Measurements from ENCODE around the gene MAZ. TPM values are rescaled to one million over a fixed set of nuclear protein-coding genes. Genes with fewer than 3 reads are reported as not detected.

The MAZ gene
- total RNA-seq, 1 experiment from 2014 or later, result 256 TPM

- no peaks in the 10 kb centered on the region for H3K27me3 ChIP-seq (ENCODE audit: insufficient read depth, low read length)
- no peaks in the 10 kb centered on the region for H3K79me2 ChIP-seq (ENCODE audit: insufficient read depth, low read length)
- ATAC-seq (no peak), DNase-seq (ENCODE audit: low read depth, low spot score) (no peak)
- H3K9me3 ChIP-seq (ENCODE audit: control insufficient read depth in 1 of 2, insufficient read depth in 1 of 2, low read depth in 1 of 2, low read length in 2 of 2), result no peaks in the 10 kb centered on the region
- peaks cover 0 to 5% of the 10 kb centered on the region in 2 experiments; a peak in 3 of 4 replicates for H3K4me1 ChIP-seq (ENCODE audit: control insufficient read depth in 1 of 2, insufficient read depth in 2 of 2, low read length in 2 of 2)
- H3K36me3 ChIP-seq (ENCODE audit: control insufficient read depth in 1 of 2, insufficient read depth in 2 of 2, low read length in 2 of 2), result peaks cover 0 to 2% of the 10 kb centered on the region in 2 experiments; a peak in 2 of 4 replicates
- ChIA-PET CTCF (interaction anchor here (0.6 to 3.7 kb wide), 10 partner anchors 9 to 172 kb away, joined by 3 to 22 read pairs (median 8); partner anchors contain the start of genes CDIPT, MVP and PAGR1), POLR2A (no interaction called here), RAD21 (ENCODE audit: low non-redundant PET in 1 of 2, low total read pairs in 2 of 2, uncharacterized antibody in 2 of 2, unreplicated experiment in 2 of 2) (no interaction called here)
- intact Hi-C loops (cut with micrococcal nuclease), result no loop called here
- H3K9ac ChIP-seq (ENCODE audit: low read length), result no peak overlapping the region
- TF ChIP-seq RAD21 (IDR thresholded peaks at IDR 0.05; ENCODE audit: low read depth) (no peak), ELF1 (IDR thresholded peaks at IDR 0.05; ENCODE audit: borderline replicate concordance, low read depth) (no peak), SIN3A (IDR thresholded peaks at IDR 0.05; ENCODE audit: low read depth) (no peak), SRF (IDR thresholded peaks at IDR 0.05; ENCODE audit: low read depth) (no peak)
- H2AFZ ChIP-seq (ENCODE audit: low read depth, low read length, poor library complexity, severe bottlenecking), result no peak overlapping the region
- no peaks in the 10 kb centered on the region for H3K9me2 ChIP-seq (ENCODE audit: insufficient read depth)
- H3K4me2 ChIP-seq (ENCODE audit: low read length), result no peak overlapping the region
- no TSS peak for BruUV-seq (replicated peaks)
- H4K20me1 ChIP-seq (ENCODE audit: insufficient read depth), result no peaks in the 10 kb centered on the region
- no peak overlapping the region for H3K27ac ChIP-seq (ENCODE audit: low read depth, low read length)
- H3K4me3 ChIP-seq (replicated peaks in 1 of 2; ENCODE audit: low read depth in 1 of 2, low read length in 2 of 2), result no peak overlapping the region
Measured at GRCh38 chr16:29849505-29849904, 43.2 kb downstream of the MAZ start.

DNA sequence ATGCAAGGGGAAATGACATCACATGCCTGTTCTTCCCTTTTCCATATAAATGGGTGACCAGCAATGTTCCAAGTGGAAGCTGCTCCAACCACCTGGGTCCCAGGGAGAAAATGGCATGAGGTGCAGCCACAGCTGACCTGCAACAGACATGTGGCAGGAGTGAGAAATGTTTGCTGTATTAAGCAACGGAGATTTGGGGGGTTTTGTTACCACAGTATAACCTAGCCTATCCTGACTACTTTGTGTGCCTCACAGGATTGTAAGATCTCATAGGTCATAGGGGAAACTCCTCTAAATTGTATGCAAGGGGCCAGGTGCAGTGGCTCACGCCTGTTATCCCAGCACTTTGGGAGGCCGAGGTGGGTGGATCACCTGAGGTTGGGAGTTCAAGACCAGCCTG lies 44.7 kb downstream of the MAZ start:
- H3K4me1 ChIP-seq (ENCODE audit: control insufficient read depth in 1 of 2, insufficient read depth in 2 of 2, low read length in 2 of 2), result peaks cover 0 to 5% of the 10 kb centered on the region in 2 experiments; a peak in 3 of 4 replicates
- intact Hi-C loops (cut with micrococcal nuclease), result no loop called here
- no peak overlapping the region for H3K27ac ChIP-seq (ENCODE audit: low read depth, low read length)
- ChIA-PET RAD21 (ENCODE audit: low non-redundant PET in 1 of 2, low total read pairs in 2 of 2, uncharacterized antibody in 2 of 2, unreplicated experiment in 2 of 2) (interaction anchor here in 1 of 2 experiments (0.6 kb wide), 2 partner anchors 137 to 158 kb away, joined by 3 to 4 read pairs; no protein-coding TSS in a partner anchor), CTCF (no interaction called here), POLR2A (no interaction called here)
- H3K9ac ChIP-seq (ENCODE audit: low read length), result no peak overlapping the region
- no peak for DNase-seq (ENCODE audit: low read depth, low spot score)
- no peaks in the 10 kb centered on the region for H4K20me1 ChIP-seq (ENCODE audit: insufficient read depth)
- H3K4me2 ChIP-seq (ENCODE audit: low read length), result no peak overlapping the region
- H3K9me3 ChIP-seq (ENCODE audit: control insufficient read depth in 1 of 2, insufficient read depth in 1 of 2, low read depth in 1 of 2, low read length in 2 of 2), result no peaks in the 10 kb centered on the region
- H3K36me3 ChIP-seq (ENCODE audit: control insufficient read depth in 1 of 2, insufficient read depth in 2 of 2, low read length in 2 of 2), result peaks cover 0 to 2% of the 10 kb centered on the region in 2 experiments; a peak in 1 of 4 replicates
- H3K27me3 ChIP-seq (ENCODE audit: insufficient read depth, low read length), result no peaks in the 10 kb centered on the region
- H3K4me3 ChIP-seq (replicated peaks in 1 of 2; ENCODE audit: low read depth in 1 of 2, low read length in 2 of 2), result no peak overlapping the region
- BruUV-seq (replicated peaks), result no TSS peak
- no peaks in the 10 kb centered on the region for H3K9me2 ChIP-seq (ENCODE audit: insufficient read depth)
- ATAC-seq, result no peak
- H3K79me2 ChIP-seq (ENCODE audit: insufficient read depth, low read length), result no peaks in the 10 kb centered on the region
- H2AFZ ChIP-seq (ENCODE audit: low read depth, low read length, poor library complexity, severe bottlenecking), result no peak overlapping the region
- TF ChIP-seq EZH2 (IDR thresholded peaks at IDR 0.05) (no peak), RAD21 (IDR thresholded peaks at IDR 0.05; ENCODE audit: low read depth) (no peak), ZNF274 (IDR thresholded peaks at IDR 0.05; ENCODE audit: low read depth, low read length) (no peak), POLR2AphosphoS5 (IDR thresholded peaks at IDR 0.05; ENCODE audit: low read depth, low read length) (no peak), SP1 (IDR thresholded peaks at IDR 0.05; ENCODE audit: low read depth) (no peak), CTCF (IDR thresholded peaks at IDR 0.05 in 2 of 3, conservative IDR thresholded peaks at IDR 0.05 in 1 of 3; ENCODE audit: borderline replicate concordance in 1 of 3, insufficient read depth in 1 of 3, low read depth in 2 of 3, low read length in 2 of 3) (no peak), EZH2phosphoT487 (IDR thresholded peaks at IDR 0.05; ENCODE audit: borderline replicate concordance) (no peak), SRF (IDR thresholded peaks at IDR 0.05; ENCODE audit: low read depth) (no peak)
- TF ChIP-seq, protein P1, sequence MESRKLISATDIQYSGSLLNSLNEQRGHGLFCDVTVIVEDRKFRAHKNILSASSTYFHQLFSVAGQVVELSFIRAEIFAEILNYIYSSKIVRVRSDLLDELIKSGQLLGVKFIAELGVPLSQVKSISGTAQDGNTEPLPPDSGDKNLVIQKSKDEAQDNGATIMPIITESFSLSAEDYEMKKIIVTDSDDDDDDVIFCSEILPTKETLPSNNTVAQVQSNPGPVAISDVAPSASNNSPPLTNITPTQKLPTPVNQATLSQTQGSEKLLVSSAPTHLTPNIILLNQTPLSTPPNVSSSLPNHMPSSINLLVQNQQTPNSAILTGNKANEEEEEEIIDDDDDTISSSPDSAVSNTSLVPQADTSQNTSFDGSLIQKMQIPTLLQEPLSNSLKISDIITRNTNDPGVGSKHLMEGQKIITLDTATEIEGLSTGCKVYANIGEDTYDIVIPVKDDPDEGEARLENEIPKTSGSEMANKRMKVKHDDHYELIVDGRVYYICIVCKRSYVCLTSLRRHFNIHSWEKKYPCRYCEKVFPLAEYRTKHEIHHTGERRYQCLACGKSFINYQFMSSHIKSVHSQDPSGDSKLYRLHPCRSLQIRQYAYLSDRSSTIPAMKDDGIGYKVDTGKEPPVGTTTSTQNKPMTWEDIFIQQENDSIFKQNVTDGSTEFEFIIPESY (IDR thresholded peaks at IDR 0.05; ENCODE audit: extremely low read depth, insufficient replicate concordance, low read length), result no peak
- TF ChIP-seq, protein P2, sequence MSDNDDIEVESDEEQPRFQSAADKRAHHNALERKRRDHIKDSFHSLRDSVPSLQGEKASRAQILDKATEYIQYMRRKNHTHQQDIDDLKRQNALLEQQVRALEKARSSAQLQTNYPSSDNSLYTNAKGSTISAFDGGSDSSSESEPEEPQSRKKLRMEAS (IDR thresholded peaks at IDR 0.05), result no peak
